HEK293T (cell line): ENCODE data around the gene MATN1.

ENCODE experiments used
- ARNT ChIP-seq: fragments of 450-650 bp; IDR thresholded peaks from 2 replicates; pipeline ENCODE4 v1.6.1; 2017; ENCODE audit warnings: mild to moderate bottlenecking
- BHLHE40 ChIP-seq: fragments of 450-650 bp; IDR thresholded peaks from 2 replicates; pipeline ENCODE4 v1.6.1; 2016; ENCODE audit warnings: mild to moderate bottlenecking, moderate library complexity, borderline replicate concordance
- CTBP1 ChIP-seq: fragments of 450-650 bp; IDR thresholded peaks from 2 replicates; pipeline ENCODE4 v1.6.1; 2016; ENCODE audit warnings: borderline replicate concordance
- FOXK2 ChIP-seq: fragments of 450-650 bp; IDR thresholded peaks from 2 replicates; pipeline ENCODE4 v1.6.1; 2016; ENCODE audit warnings: mild to moderate bottlenecking
- FOXM1 ChIP-seq: fragments of 450-650 bp; IDR thresholded peaks from 2 replicates; pipeline ENCODE4 v1.6.1; 2017; ENCODE audit warnings: mild to moderate bottlenecking, borderline replicate concordance
- HDGF ChIP-seq: fragments of 450-650 bp; IDR thresholded peaks from 2 replicates; pipeline ENCODE4 v1.6.1; 2017; ENCODE audit warnings: antibody characterized with exemption, borderline replicate concordance
- L3MBTL2 ChIP-seq: fragments of 450-650 bp; conservative IDR thresholded peaks from 2 replicates; pipeline ENCODE4 v1.6.1; 2016; ENCODE audit warnings: mild to moderate bottlenecking
- LEF1 ChIP-seq: fragments of 450-650 bp; IDR thresholded peaks from 2 replicates; pipeline ENCODE4 v1.6.1; 2017; ENCODE audit warnings: mild to moderate bottlenecking, borderline replicate concordance
- NFRKB ChIP-seq: fragments of 450-650 bp; IDR thresholded peaks from 2 replicates; pipeline ENCODE4 v1.6.1; 2016; ENCODE audit warnings: mild to moderate bottlenecking, moderate library complexity
- SP1 ChIP-seq: fragments of 450-650 bp; IDR thresholded peaks from 2 replicates; pipeline ENCODE4 v1.6.1; 2017
- SUZ12 ChIP-seq: fragments of 450-650 bp; IDR thresholded peaks from 2 replicates; pipeline ENCODE4 v1.6.1; 2016; ENCODE audit warnings: mild to moderate bottlenecking
- TARDBP ChIP-seq: fragments of 450-650 bp; IDR thresholded peaks from 2 replicates; pipeline ENCODE4 v1.6.1; 2016
- ZNF384 ChIP-seq: fragments of 450-650 bp; IDR thresholded peaks from 2 replicates; pipeline ENCODE4 v1.6.1; 2016
- TF ChIP-seq, protein P1 (sequence below): fragments of 450-650 bp; IDR thresholded peaks from 2 replicates; pipeline ENCODE4 v1.6.1; 2016

DNA sequence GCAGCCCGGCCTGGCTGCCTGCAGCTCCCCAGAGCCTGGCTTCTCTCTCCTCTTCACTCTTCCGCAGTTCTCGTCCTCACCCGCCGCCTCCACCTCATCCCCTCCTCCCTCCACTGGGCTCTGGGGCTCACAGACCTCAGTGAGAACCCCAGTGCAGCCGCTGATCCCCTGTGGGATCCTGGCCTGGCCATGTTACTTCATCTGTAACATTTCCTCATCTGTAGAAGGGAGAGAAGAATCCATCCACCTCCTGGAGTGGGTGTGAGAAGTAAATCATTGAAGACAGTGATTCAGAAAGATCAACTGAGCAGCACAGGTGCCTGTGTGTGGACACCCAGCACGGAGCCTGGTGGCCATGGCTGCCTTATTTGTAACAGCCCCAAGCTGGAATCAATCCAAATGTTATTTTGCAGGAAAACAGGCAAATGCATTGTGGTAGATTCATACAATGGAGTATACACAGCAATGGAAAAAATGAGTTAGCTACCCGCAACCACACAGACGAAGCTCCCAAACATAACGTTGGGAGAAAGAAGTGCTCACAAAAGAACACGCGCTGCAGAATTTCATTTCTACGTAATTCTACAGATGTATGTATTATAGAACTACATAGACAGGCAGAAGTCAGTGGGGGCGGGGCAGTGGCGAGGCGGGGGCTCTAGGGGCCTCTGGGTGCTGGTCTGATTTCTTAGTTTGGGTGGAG, 25.5 kb upstream of the MATN1 start:
- TF ChIP-seq NFRKB (no peak), TARDBP (no peak), FOXM1 (no peak), SP1 (no peak), CTBP1 (no peak), BHLHE40 (no peak), FOXK2 (no peak), ARNT (no peak), SUZ12 (no peak), ZNF384 (no peak), HDGF (no peak), L3MBTL2 (no peak), LEF1 (no peak)
- TF ChIP-seq, protein P1, sequence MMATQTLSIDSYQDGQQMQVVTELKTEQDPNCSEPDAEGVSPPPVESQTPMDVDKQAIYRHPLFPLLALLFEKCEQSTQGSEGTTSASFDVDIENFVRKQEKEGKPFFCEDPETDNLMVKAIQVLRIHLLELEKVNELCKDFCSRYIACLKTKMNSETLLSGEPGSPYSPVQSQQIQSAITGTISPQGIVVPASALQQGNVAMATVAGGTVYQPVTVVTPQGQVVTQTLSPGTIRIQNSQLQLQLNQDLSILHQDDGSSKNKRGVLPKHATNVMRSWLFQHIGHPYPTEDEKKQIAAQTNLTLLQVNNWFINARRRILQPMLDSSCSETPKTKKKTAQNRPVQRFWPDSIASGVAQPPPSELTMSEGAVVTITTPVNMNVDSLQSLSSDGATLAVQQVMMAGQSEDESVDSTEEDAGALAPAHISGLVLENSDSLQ: no peak
